DMS53 treated with DMSO at 0.1 percent for 48 hours (cell line): ENCODE measurements around the gene MDM2.

ENCODE experiments used
- DNase-seq: peaks from one replicate; lab custom pipeline; 2025; ENCODE audit not compliant: unreplicated experiment; lab: John Stamatoyannopoulos, UW

MDM2 gene

DNA sequence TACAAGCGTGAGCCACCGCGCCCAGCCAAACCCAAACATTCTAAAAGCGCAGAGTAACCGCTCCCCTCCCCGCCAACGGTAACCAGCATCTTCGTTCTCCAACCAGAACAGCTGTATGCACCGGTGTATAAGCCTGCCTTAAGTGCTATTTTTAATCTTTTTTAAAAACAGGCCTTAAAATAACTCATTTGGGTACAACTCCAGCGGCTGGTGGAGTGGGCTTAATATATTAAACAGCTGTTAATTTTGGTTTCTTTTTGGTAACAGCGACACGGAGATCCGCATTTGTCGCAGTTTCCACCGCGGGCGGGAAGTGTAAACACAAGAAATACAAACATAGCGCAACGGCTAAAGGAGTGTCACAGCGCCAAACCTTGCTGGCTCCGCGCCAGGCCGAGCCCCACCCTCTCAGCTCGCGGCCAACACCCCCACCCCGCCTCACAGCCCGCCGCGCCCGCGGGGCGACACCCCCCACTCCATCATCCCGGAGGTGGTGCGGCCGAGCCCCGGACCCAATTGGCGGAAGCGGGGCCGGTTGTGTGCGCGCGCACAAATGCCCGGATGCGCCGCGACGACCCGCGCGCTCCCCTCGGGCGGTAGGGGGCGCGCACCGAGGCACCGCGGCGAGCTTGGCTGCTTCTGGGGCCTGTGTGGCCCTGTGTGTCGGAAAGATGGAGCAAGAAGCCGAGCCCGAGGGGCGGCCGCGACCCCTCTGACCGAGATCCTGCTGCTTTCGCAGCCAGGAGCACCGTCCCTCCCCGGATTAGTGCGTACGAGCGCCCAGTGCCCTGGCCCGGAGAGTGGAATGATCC, at the start of gene MDM2:
MDM2 (plus strand) TSS at position 602 of the 812 bp plus-strand sequence. CDS start 301 bp downstream, outside the sequence.
- peak; percentile 95 for DNase-seq

- DNase-seq: no peak
Measured at GRCh38 chr12:68759852-68760251, 48.1 kb upstream of the MDM2 start.

GRCh38 chr12:68760806-68761441, 47.1 kb upstream of the MDM2 start:
- no peak for DNase-seq

GRCh38 chr12:68761442-68761812, 46.5 kb upstream of the MDM2 start:
- no peak for DNase-seq

GRCh38 chr12:68761901-68762630, 45.9 kb upstream of the MDM2 start:
- no peak for DNase-seq

- DNase-seq: no peak
Measured at GRCh38 chr12:68762691-68763090, 45.3 kb upstream of the MDM2 start.

GRCh38 chr12:68765696-68766095, 42.3 kb upstream of the MDM2 start:
- DNase-seq: no peak

DNA sequence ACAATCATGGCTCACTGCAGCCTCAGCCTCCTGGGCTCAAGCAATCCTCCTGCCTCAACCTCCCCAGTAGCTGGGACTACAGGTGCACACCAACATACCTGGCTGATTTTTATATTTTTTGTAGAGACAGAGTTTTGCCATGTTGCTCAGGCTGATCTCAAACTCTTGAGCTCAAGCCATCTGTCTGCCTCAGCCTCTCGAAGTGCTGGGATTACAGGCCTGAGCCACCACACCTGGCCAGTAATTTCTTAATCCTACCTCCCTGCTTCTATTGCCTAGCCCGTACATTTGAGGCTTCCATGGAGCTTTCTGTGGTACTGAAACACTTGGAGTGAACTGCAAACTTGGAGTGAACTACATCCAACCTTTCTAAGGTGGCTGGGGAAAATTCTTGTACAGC, 41.3 kb upstream of the MDM2 start:
- DNase-seq: no peak

GRCh38 chr12:68767191-68767590, 40.8 kb upstream of the MDM2 start:
- no peak for DNase-seq

DNA sequence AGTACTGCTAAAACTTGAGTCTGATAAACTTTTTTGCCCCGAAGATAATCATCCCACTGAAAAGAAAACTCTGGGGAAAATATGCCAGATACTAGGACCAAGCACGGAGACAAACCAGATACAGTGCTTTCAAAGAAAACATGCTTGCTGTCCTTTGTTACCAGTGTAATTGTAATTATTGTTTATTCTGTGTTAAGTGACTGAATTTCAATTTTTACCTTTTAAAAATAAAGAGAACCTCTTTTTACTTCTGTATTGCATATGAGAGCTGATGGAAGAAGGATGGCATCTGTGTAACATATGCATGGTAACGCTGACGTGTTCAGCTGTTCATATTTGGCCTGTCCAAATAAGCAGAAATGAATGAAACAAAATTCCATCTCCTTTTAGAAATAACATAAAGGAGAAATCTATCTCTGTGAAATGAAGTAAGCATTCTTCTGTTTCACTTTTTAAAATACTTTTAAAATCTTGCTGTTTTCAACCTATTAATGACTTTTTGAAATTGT, 39.5 kb upstream of the MDM2 start:
- DNase-seq: no peak

DNA sequence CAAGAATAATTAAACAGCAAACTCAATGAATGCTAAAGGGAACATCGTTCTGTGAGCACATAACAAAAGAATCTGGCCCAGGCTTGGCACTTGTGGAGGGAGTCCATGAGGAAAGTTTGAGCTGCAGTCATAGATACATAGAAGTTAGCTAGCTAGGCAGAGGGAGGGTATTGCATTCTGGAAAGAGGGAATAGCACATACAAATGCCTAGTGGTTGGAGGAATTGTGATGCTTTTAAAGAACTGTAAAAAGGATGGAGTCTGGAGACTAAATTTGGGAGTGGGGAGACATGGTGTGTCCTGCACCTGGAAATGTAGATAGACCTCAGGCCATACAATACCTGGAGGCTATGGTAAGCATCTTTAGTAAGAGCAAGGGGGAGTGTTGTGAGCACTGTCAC, 38.0 kb upstream of the MDM2 start:
- DNase-seq: no peak

- no peak for DNase-seq
Measured at GRCh38 chr12:68771223-68771925, 36.6 kb upstream of the MDM2 start.

DNA sequence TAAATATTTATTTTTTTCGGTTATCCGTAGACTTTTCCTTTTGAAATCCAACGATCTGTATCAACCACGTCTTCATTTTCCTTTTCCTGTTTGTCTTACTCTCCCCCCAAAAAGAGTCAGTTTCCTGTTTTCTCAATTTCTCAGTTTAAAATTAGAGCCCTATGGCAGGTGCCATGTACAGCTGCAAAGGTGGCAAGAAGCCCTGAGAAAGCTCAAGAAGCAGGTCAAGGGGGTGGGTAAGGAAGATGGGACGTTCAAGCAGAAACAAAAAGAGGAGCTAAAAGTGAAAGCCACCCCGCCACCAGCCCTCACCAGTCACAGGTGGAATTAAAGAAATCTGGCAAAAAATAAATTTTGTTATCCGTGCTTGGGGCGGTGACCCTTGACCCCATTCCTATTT, 35.3 kb upstream of the MDM2 start:
- no peak for DNase-seq

DNA sequence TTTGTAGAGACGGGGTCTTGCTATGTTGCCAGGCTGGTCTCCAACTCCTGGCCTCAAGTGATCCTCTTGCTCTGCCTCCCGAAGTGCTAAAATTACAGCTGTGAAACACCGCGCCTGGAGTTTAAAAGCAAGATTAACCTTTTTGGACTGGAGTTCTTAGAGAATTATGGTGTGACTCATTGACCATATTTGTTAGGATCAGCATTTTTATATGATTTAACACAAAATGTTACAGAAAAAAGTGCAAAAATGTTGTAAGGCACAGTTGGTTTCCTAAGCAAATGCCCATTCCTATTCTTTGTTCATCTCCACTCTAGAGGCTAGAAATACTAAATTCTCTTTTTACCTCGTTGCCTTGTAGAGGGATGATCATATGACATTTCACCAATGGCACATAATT, 34.4 kb upstream of the MDM2 start:
- DNase-seq: no peak

GRCh38 chr12:68775121-68775630, 32.8 kb upstream of the MDM2 start:
- no peak for DNase-seq

GRCh38 chr12:68776976-68777610, 30.9 kb upstream of the MDM2 start:
- DNase-seq: no peak

DNA sequence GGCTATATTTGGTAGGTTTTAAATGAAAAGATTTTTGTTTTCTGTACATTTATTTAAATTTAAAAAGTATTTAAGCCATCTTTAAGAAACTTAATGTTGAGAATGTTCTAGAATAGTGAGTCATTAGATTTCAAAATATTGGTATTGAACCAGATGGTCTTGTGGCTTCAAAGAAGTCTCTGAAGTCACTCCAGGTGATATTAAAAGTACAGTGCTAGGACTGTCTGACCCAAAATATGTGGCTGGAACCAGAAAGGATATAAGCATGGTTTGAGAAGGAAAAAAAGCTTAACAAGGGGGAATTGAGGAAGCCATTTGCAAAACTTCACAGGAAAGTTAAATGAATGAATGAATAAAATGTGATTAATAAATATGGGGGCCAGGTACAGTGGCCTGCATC, 28.7 kb upstream of the MDM2 start:
- no peak for DNase-seq

DNA sequence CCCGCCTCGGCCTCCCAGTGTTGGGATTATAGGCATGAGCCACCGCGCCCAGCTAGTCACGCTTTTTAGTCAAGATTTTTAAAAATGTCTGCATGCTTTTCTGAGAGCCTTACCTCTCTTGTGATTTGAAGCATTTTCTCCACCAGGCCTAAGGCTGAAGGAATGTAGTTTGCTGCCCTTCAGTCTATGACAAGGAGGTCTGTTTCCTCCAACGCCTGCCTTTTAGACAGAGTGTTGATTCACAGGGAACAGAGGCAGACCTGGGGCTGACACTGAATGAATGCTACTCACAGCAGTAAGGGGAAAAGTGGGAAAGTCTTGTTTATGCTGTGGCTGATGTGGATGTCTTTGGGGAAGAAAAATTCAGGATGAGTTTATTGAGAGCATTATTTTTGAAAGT, 27.2 kb upstream of the MDM2 start:
- DNase-seq: no peak

GRCh38 chr12:68781728-68782127, 26.2 kb upstream of the MDM2 start:
- no peak for DNase-seq

GRCh38 chr12:68784015-68784414, 24.0 kb upstream of the MDM2 start:
- no peak for DNase-seq

- no peak for DNase-seq
Measured at GRCh38 chr12:68785358-68785757, 22.6 kb upstream of the MDM2 start.
